ENCODE data around the gene NBPF9. TPM values are rescaled to one million over a fixed set of nuclear protein-coding genes. Genes with fewer than 3 reads are reported as not detected.
"Not testable (repeated sequence)": the region's sequence is repeated elsewhere in the genome, so short reads cannot be mapped to it uniquely, and the experiment has no call there.

NBPF9 gene
- 12.1 TPM for polyA plus RNA-seq (2013, experiment 1 of 2)
- 11.1 TPM for polyA plus RNA-seq (2013, experiment 2 of 2)

GRCh38 chr1:149103109-149104081 is at the start of gene NBPF9:
Gene NBPF9, minus strand, starts transcription at chr1:149103551. Its CDS starts 21,412 bp downstream, at chr1:149082139.
- WGBS, result no CpG with 5 or more reads among the region's 85 CpGs

GRCh38 chr1:149149909-149150308 is 46.6 kb upstream of the NBPF9 start:
- not testable (repeated sequence) for H3K23ac ChIP-seq (ENCODE audit: low read length in 2 of 2); H3K14ac ChIP-seq (ENCODE audit: low read length in 2 of 2); H2BK15ac ChIP-seq (ENCODE audit: low read depth, poor library complexity, severe bottlenecking); H2BK120ac ChIP-seq (ENCODE audit: low read depth, low read length); H3K9me3 ChIP-seq (ENCODE audit: control insufficient read depth, low read length); H3K18ac ChIP-seq (ENCODE audit: low read depth in 1 of 2, low read length in 2 of 2); H4K8ac ChIP-seq (ENCODE audit: low read length); H3K9ac ChIP-seq (ENCODE audit: low read length); H4K91ac ChIP-seq (ENCODE audit: low read length); H2BK5ac ChIP-seq (ENCODE audit: low read depth, low read length, poor library complexity, severe bottlenecking); H3K4ac ChIP-seq (ENCODE audit: low read depth in 1 of 2, low read length in 2 of 2); H2AK5ac ChIP-seq (ENCODE audit: low read length, severe bottlenecking); H3K4me2 ChIP-seq (ENCODE audit: low read length, poor library complexity, severe bottlenecking); H3K27me3 ChIP-seq (ENCODE audit: control insufficient read depth in 1 of 2, insufficient read depth in 1 of 2, low read length in 2 of 2); H3K79me1 ChIP-seq (replicated peaks; ENCODE audit: low read length, poor library complexity, severe bottlenecking); H2BK12ac ChIP-seq (ENCODE audit: low read length in 2 of 2); H2AFZ ChIP-seq (ENCODE audit: low read depth, low read length); H3K36me3 ChIP-seq (ENCODE audit: control insufficient read depth in 1 of 2, insufficient read depth in 2 of 2, low read depth in 1 of 2, low read length in 2 of 2); H3K27ac ChIP-seq (ENCODE audit: low read length, poor library complexity, severe bottlenecking); H3K4me3 ChIP-seq (ENCODE audit: insufficient read depth in 1 of 2, low read depth in 1 of 2, low read length in 2 of 2); H3K4me1 ChIP-seq (ENCODE audit: control insufficient read depth, insufficient read depth, low read depth, low read length)
- peak; percentile 10 for DNase-seq
- WGBS, result 100% methylated on average over 1 of the region's 4 CpGs

More at GRCh38 chr1:149103109-149104081, at the start of gene NBPF9:
- H3K36me3 ChIP-seq (ENCODE audit: control insufficient read depth in 1 of 2, insufficient read depth in 2 of 2, low read depth in 1 of 2, low read length in 2 of 2); H3K9me3 ChIP-seq (ENCODE audit: control insufficient read depth, low read length); H2AK5ac ChIP-seq (ENCODE audit: low read length, severe bottlenecking); H2BK15ac ChIP-seq (ENCODE audit: low read depth, poor library complexity, severe bottlenecking); H3K4me2 ChIP-seq (ENCODE audit: low read length, poor library complexity, severe bottlenecking); H2BK5ac ChIP-seq (ENCODE audit: low read depth, low read length, poor library complexity, severe bottlenecking); H3K4me1 ChIP-seq (ENCODE audit: control insufficient read depth, insufficient read depth, low read depth, low read length); H4K8ac ChIP-seq (ENCODE audit: low read length); H3K18ac ChIP-seq (ENCODE audit: low read depth in 1 of 2, low read length in 2 of 2); H4K91ac ChIP-seq (ENCODE audit: low read length); H3K27ac ChIP-seq (ENCODE audit: low read length, poor library complexity, severe bottlenecking); H3K23ac ChIP-seq (ENCODE audit: low read length in 2 of 2); H3K4ac ChIP-seq (ENCODE audit: low read depth in 1 of 2, low read length in 2 of 2); H3K79me1 ChIP-seq (replicated peaks; ENCODE audit: low read length, poor library complexity, severe bottlenecking); H2BK12ac ChIP-seq (ENCODE audit: low read length in 2 of 2); H3K14ac ChIP-seq (ENCODE audit: low read length in 2 of 2); H2AFZ ChIP-seq (ENCODE audit: low read depth, low read length); H3K27me3 ChIP-seq (ENCODE audit: control insufficient read depth in 1 of 2, insufficient read depth in 1 of 2, low read length in 2 of 2); H2BK120ac ChIP-seq (ENCODE audit: low read depth, low read length): not testable (repeated sequence)
- peak within 1 kb of the TSS; percentile 47 to 65 for H3K4me3 ChIP-seq (ENCODE audit: insufficient read depth in 1 of 2, low read depth in 1 of 2, low read length in 2 of 2)
- DNase-seq, result peak; percentile 43
- peak within 1 kb of the TSS; percentile 49 for H3K9ac ChIP-seq (ENCODE audit: low read length)

- not testable (repeated sequence) for H3K9me3 ChIP-seq (ENCODE audit: control insufficient read depth, low read length)
Measured at GRCh38 chr1:149137585-149137984, 34.2 kb upstream of the NBPF9 start.

GRCh38 chr1:149130938-149131337 is 27.6 kb upstream of the NBPF9 start:
- not testable (repeated sequence) for H3K18ac ChIP-seq (ENCODE audit: low read depth in 1 of 2, low read length in 2 of 2); H3K79me1 ChIP-seq (replicated peaks; ENCODE audit: low read length, poor library complexity, severe bottlenecking); H3K4me1 ChIP-seq (ENCODE audit: control insufficient read depth, insufficient read depth, low read depth, low read length); H3K27me3 ChIP-seq (ENCODE audit: control insufficient read depth in 1 of 2, insufficient read depth in 1 of 2, low read length in 2 of 2); H4K8ac ChIP-seq (ENCODE audit: low read length); H3K4me3 ChIP-seq (ENCODE audit: insufficient read depth in 1 of 2, low read depth in 1 of 2, low read length in 2 of 2); H2AFZ ChIP-seq (ENCODE audit: low read depth, low read length); DNase-seq; H4K91ac ChIP-seq (ENCODE audit: low read length); H3K4ac ChIP-seq (ENCODE audit: low read depth in 1 of 2, low read length in 2 of 2); H3K9ac ChIP-seq (ENCODE audit: low read length); H3K9me3 ChIP-seq (ENCODE audit: control insufficient read depth, low read length); H2BK5ac ChIP-seq (ENCODE audit: low read depth, low read length, poor library complexity, severe bottlenecking); H3K27ac ChIP-seq (ENCODE audit: low read length, poor library complexity, severe bottlenecking); H3K4me2 ChIP-seq (ENCODE audit: low read length, poor library complexity, severe bottlenecking); H2BK120ac ChIP-seq (ENCODE audit: low read depth, low read length); H2BK12ac ChIP-seq (ENCODE audit: low read length in 2 of 2); H2BK15ac ChIP-seq (ENCODE audit: low read depth, poor library complexity, severe bottlenecking); H3K23ac ChIP-seq (ENCODE audit: low read length in 2 of 2); H3K36me3 ChIP-seq (ENCODE audit: control insufficient read depth in 1 of 2, insufficient read depth in 2 of 2, low read depth in 1 of 2, low read length in 2 of 2); H3K14ac ChIP-seq (ENCODE audit: low read length in 2 of 2); H2AK5ac ChIP-seq (ENCODE audit: low read length, severe bottlenecking)
- no CpG with 5 or more reads among the region's 7 CpGs for WGBS

More at GRCh38 chr1:149137585-149137984, 34.2 kb upstream of the NBPF9 start:
- not testable (repeated sequence) for H2AK5ac ChIP-seq (ENCODE audit: low read length, severe bottlenecking); H2BK12ac ChIP-seq (ENCODE audit: low read length in 2 of 2); H3K27me3 ChIP-seq (ENCODE audit: control insufficient read depth in 1 of 2, insufficient read depth in 1 of 2, low read length in 2 of 2); H3K9ac ChIP-seq (ENCODE audit: low read length); H3K79me1 ChIP-seq (replicated peaks; ENCODE audit: low read length, poor library complexity, severe bottlenecking); H3K14ac ChIP-seq (ENCODE audit: low read length in 2 of 2); H3K27ac ChIP-seq (ENCODE audit: low read length, poor library complexity, severe bottlenecking); DNase-seq; H4K91ac ChIP-seq (ENCODE audit: low read length); H3K23ac ChIP-seq (ENCODE audit: low read length in 2 of 2); H3K4me2 ChIP-seq (ENCODE audit: low read length, poor library complexity, severe bottlenecking); H2AFZ ChIP-seq (ENCODE audit: low read depth, low read length); H3K18ac ChIP-seq (ENCODE audit: low read depth in 1 of 2, low read length in 2 of 2); H3K4me3 ChIP-seq (ENCODE audit: insufficient read depth in 1 of 2, low read depth in 1 of 2, low read length in 2 of 2); H3K4ac ChIP-seq (ENCODE audit: low read depth in 1 of 2, low read length in 2 of 2); H2BK5ac ChIP-seq (ENCODE audit: low read depth, low read length, poor library complexity, severe bottlenecking); H3K4me1 ChIP-seq (ENCODE audit: control insufficient read depth, insufficient read depth, low read depth, low read length); H2BK120ac ChIP-seq (ENCODE audit: low read depth, low read length); H4K8ac ChIP-seq (ENCODE audit: low read length); H3K36me3 ChIP-seq (ENCODE audit: control insufficient read depth in 1 of 2, insufficient read depth in 2 of 2, low read depth in 1 of 2, low read length in 2 of 2); H2BK15ac ChIP-seq (ENCODE audit: low read depth, poor library complexity, severe bottlenecking)
- whole genome bisulfite sequencing, result no CpG with 5 or more reads among the region's 2 CpGs
